Lung microvascular endothelial cell (primary cell): ENCODE data around the gene KRT2. TPM values are rescaled to one million over a fixed set of nuclear protein-coding genes. Genes with fewer than 3 reads are reported as not detected.
A peak's percentile ranks its signal among the peaks of the same experiment; 100 is the strongest.

Experiments
- DNase-seq, 2 donors: peaks; one replicate each; pipeline versions ENCODE4 v3.0.0 to v3.0.0-alpha.2; 2010; ENCODE audit warnings: low read depth in 2 of 2
- total RNA-seq: library from RNA; depleted of rRNA; stranded (reverse); fragments of >200 nt; gene quantifications from 2 replicates; pipeline ENCODE4 v1.2.1, GENCODE V29; 2014

The KRT2 gene
- total RNA-seq, 1 donor from 2014 or later = not detected

GRCh38 chr12:52643233-52644077 lies 8.6 kb downstream of the KRT2 start:
- DNase-seq = no peak

GRCh38 chr12:52641468-52641867 lies 10.5 kb downstream of the KRT2 start:
- no peak for DNase-seq

GRCh38 chr12:52637299-52637698 lies 14.7 kb downstream of the KRT2 start:
- no peak for DNase-seq

- DNase-seq = no peak
Measured at GRCh38 chr12:52636592-52637258, 15.3 kb downstream of the KRT2 start.

GRCh38 chr12:52636189-52636588 lies 15.8 kb downstream of the KRT2 start:
- no peak for DNase-seq

GRCh38 chr12:52634266-52635056 lies 17.6 kb downstream of the KRT2 start:
- DNase-seq = no peak

- DNase-seq = no peak
Measured at GRCh38 chr12:52633383-52633782, 18.6 kb downstream of the KRT2 start.

- no peak for DNase-seq
Measured at GRCh38 chr12:52632656-52633055, 19.4 kb downstream of the KRT2 start.

- no peak for DNase-seq
Measured at GRCh38 chr12:52631676-52632459, 20.1 kb downstream of the KRT2 start.

GRCh38 chr12:52631264-52631663 lies 20.7 kb downstream of the KRT2 start:
- no peak for DNase-seq

- DNase-seq = peak in 1 of 2 donors; percentile 17
Measured at GRCh38 chr12:52630599-52631200, 21.3 kb downstream of the KRT2 start.

GRCh38 chr12:52630008-52630500 lies 22.0 kb downstream of the KRT2 start:
- DNase-seq = no peak

GRCh38 chr12:52629281-52630007 lies 22.6 kb downstream of the KRT2 start:
- DNase-seq = no peak

GRCh38 chr12:52628841-52629240 lies 23.2 kb downstream of the KRT2 start:
- no peak for DNase-seq

GRCh38 chr12:52628111-52628507 lies 23.9 kb downstream of the KRT2 start:
- no peak for DNase-seq

- DNase-seq = no peak
Measured at GRCh38 chr12:52627395-52628110, 24.5 kb downstream of the KRT2 start.

- no peak for DNase-seq
Measured at GRCh38 chr12:52622349-52622748, 29.7 kb downstream of the KRT2 start.

GRCh38 chr12:52618866-52619265 lies 33.1 kb downstream of the KRT2 start:
- DNase-seq = no peak

- DNase-seq = no peak
Measured at GRCh38 chr12:52618216-52618615, 33.8 kb downstream of the KRT2 start, which contains the start of gene KRT73. KRT73 (minus strand) TSS chr12:52618559; CDS start chr12:52618524, 35 bp downstream.
